Measurements from ENCODE around the gene CCDC28A.

The CCDC28A gene

GRCh38 chr6:138795809-138796603 lies 22.4 kb downstream of the CCDC28A start, which contains the start of gene ECT2L:
TSS of gene ECT2L (plus strand) at chr6:138796087. CDS start at chr6:138813275, 17,188 bp downstream.
- peak; percentile 46 for DNase-seq (ENCODE audit: low spot score)

DNA sequence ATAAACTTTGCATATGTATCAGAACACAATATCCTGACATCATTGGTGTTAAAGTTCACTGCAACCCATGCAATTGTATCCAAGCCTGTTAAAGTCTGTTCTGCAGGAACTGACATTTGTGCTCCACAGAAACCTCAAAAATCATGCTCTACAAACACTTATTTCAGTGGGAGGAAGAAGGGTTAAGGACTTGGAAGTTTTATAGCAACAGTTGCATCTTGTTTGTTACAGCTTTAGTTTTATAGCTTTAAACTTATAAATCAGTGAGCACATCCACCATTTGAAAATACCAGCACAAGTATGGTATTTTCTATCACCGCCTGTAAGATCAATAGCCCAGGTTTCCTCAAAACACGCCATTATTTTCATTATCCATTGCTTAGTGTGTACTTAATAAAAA lies 23.2 kb downstream of the CCDC28A start:
- DNase-seq (ENCODE audit: low spot score) = no peak

DNA sequence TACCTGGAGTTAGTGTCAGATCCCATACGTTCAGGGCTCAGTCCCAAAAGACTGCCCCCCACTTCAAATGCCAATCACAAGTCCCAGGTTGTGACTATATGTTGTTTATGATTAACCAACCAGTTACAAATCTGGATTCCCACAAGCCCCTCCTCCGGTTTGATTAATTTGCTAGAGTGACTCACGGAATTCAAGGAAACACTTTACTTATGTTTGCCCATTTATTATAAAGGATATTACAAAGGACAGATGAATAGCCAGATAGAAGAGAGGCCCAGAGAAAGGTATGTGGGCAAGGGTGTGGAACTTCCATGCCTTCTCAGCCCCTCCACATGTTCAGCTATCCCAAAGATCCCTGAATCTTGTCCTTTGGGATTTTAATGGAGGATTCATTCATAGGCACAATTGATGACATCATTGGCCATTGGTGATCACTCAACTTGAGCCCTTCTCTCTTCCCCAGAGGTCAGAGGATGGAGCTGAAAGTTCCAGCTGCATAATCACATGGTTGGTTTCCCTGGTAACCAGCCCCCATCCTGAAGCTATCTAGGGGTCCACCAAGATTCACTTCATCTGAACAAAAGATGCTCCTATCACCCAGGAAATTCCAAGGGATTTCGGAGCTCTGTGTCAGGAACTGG lies 24.4 kb downstream of the CCDC28A start:
- DNase-seq (ENCODE audit: low spot score) = no peak

DNA sequence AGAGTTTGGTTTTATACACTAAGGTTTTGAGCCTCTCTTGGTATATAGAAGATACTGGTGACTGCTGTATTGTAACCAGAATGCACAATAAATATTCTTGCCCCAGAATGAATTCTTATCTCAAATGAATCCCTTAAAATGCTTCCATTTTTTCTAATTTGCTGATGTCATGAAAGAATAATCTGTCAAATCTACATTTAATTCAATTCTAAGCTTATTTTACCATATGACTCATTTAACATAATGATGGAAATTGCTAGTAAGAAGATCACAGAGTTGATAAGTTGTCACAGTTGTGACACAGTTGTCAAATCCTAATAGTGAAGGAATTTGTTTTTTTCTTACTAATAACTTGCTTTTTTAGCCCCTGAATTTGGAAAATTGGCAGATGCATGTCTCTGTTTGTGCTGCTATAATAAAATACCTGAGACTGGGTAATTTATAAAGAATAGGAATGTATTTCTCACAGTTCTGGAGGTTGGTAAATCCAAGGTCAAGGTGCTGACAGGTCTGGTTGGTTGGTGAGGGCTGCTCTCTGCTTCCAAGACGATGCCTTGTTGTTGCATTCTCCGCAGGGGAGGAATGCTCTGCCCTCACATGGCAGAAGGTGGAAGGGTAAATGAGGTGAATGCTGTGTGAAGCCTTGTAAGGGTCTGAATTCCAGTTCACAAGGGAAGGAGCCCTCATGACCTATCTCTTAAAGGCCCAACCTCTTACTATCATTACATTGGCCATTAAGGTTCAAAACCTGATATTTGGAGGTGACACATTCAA lies 27.0 kb downstream of the CCDC28A start:
- no peak for DNase-seq (ENCODE audit: low spot score)

DNA sequence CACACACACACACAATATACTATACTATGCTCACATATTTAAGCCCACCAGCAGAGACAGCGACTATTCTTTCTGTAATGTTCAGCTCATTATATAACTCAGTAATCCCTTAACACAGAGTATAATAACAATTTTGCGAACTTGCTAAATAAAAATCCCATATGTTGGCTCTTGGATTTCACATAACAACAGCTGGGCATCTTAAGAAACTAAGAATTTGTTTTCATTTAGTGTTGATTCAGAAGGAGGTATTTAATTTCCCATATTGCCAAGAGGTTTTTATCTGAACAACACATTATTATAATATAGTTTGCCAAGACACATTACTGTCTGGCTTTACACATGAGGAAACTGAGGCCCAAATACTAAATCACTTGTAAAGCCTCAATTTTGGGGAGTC lies 29.8 kb downstream of the CCDC28A start:
- DNase-seq (ENCODE audit: low spot score) = no peak

DNA sequence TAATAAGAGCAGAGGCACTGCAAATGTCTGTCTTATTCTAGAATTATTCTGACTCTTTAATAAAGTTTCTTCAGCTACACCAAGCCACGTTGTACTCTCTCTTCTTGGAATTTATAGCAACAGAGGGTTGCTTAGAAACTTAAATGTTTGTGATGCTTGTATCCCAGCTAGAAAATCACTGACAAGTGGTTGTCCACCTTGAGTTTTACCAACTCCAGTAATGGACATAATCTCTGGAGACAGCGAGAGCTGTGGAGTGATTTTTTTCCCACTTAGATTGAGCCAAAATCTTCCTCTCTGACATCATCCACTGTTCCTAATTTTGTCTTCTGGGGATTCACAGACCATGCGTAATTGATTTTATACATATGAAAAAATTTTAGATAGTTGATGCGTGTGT lies 30.3 kb downstream of the CCDC28A start:
- no peak for DNase-seq (ENCODE audit: low spot score)

GRCh38 chr6:138805016-138805765 lies 31.6 kb downstream of the CCDC28A start:
- no peak for DNase-seq (ENCODE audit: low spot score)

DNA sequence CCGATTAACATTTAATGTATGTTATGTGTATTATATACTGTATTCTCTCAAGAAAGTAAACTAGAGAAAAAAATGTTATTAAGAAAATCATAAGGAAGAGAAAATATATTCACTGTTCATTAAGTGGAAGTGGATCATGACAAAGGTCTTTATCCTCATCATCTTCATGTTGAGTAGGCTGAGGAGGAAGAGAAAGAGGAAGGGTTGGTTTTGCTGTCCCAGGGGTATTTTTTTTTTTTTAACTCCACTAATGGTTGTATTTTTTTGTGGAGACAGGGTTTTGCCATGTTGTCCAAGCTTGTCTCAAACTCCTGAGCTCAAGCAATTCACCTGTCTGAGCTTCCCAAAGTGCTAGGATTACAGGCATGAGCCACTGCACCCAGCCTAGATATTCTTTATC lies 33.3 kb downstream of the CCDC28A start:
- DNase-seq (ENCODE audit: low spot score) = no peak

DNA sequence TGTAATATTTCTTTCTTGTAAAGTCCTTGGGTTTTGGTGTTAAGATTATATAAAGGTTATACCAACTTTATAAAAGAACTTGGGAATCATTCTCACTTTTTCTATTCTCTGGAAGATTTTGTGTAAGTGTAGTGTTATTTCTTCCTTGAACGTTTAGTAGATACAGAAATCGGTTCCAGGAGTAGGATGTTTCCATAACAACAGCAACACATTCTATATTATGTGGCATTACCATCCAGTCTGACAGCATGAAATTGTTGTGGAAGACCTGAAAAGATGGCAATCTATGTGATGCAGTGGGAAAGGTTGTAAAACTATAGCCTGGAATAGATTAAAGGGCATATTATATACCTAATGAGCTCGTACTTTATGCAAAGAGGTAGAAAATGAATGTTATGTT lies 36.1 kb downstream of the CCDC28A start:
- DNase-seq (ENCODE audit: low spot score) = no peak

DNA sequence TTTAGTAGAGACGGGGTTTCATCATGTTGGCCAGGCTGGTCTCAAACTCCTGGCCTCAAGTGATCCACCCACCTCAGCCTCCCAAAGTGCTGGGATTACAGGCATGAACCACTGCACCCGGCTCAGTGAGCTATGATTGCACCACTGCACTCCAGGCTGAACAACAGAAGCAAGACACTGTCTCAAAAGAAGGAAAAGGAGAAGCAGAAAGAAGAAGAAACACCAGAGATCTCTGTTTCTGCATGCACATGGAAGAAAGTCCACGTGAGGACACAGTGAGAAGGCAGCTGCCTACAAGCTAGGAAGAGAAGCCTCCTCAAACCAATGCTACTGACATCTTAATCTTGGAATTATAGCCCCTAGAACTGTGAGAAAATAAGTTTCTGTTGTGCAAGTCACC lies 38.3 kb downstream of the CCDC28A start:
- no peak for DNase-seq (ENCODE audit: low spot score)

DNA sequence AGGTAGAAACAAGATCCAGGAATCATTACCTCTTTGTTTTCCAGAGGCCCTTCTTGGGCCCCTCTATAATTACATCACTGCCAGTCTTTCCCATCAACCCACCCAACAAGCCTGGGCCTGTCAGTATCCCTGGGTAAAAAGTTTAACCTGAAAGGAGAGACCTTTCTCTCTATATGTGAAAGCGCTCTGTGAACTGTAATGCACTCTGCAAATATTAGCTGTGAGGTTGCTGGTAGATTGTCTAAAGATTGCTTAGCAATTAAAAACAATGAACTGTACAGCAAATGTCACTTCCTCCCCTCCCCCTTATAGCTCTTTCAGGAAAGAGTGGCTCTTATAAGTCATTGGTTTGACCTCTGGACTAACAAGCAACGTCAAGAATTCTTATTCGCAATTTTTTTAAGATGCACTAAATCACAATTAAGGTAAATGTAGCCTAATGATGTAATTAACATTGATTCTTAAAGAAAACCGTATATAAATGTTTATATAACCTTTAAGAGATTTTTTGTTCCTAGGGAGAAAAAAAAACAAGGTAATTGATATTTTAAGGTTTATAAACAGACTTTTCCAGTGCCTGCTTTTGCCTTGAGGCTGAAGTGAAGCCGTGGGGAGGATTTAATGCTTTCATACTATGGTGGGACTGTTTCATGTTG lies 40.7 kb downstream of the CCDC28A start:
- no peak for DNase-seq (ENCODE audit: low spot score)

DNA sequence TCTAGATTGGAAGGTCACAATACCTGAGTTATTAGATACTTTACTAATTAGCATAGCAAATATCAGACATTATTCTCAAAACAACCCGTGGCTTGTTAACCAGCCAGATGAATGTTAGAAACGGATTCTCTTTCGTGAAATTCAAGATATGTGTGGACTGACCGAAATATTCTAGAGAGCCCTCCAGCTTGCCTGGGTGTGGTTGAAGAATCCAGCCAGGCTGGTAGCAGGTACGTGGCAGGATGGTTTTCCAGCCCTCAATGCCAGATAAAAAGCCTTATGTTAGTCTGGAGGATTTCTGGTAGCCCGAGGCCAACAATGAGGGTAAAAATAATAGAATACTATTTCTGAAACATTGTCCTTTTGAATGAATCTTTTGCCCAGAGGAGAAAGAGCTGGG lies 41.7 kb downstream of the CCDC28A start:
- no peak for DNase-seq (ENCODE audit: low spot score)

GRCh38 chr6:138815797-138816528 lies 42.4 kb downstream of the CCDC28A start:
- DNase-seq (ENCODE audit: low spot score) = peak; percentile 64

- no peak for DNase-seq (ENCODE audit: low spot score)
Observed at GRCh38 chr6:138817799-138818198, 44.2 kb downstream of the CCDC28A start.

DNA sequence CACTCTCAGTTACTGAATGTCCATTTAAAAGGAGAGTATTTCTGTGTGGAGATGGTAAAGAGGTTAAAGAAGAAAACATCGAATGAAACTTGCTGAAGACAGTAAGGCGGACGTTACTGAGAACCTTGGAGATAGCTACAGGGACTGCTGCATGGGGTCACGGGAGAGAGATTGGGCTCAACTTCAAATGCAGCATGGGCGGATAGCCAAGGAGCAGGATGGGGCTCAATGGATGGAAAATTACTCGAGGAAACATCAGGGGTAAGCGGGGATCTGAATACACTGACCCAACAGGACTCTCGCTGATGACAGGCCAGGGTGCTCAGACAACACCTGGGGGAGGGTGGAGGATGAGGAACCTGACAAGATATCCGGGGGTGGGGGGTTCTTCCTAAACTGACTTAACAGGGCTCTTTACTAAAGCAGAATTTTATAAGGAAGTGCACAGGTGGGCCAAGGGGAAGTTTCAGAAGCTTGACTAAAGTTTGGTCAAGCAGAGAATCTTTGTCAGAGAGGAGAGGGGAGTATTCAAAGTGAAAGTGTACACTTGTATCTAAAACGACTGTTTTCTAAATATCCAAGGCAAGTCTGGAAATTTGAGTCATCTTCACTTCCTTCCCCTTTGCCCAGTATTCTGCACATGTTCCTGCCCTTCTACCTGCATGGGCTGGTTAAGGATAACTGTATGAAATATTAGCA lies 45.1 kb downstream of the CCDC28A start:
- no peak for DNase-seq (ENCODE audit: low spot score)

GRCh38 chr6:138821519-138821918 lies 48.0 kb downstream of the CCDC28A start:
- no peak for DNase-seq (ENCODE audit: low spot score)

DNA sequence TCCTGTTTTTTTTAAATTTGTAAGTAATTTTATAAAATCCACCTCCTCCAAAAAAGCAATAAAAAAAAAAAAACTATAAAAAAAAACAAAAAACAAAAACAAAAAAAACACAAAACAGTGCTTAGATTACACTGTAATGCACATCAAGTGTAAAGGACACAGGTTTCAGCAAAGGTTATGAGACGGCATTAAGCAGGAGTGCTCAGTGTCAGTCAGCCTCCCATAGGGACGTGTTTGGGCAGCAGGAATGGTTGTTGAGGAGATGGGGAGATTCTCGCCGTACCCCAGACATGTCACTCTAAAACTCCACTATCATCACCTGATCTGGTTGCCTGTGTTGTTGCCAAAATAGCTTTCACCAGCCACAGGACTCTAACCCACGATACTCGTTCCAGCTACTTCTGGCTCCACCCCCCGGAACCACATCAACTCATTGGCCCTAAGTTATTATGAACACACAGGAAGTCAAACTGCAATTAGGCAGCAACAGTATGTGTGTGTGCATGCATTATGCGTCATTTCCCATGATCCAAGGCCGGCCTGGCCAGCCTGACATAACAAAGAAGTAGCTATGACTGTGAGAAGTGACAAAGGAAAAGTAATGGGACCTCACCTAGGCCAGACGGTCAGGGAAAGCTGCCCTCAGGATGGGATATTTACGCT lies 51.0 kb downstream of the CCDC28A start:
- DNase-seq (ENCODE audit: low spot score) = peak; percentile 35

GRCh38 chr6:138830248-138830647 lies 56.7 kb downstream of the CCDC28A start:
- DNase-seq (ENCODE audit: low spot score) = no peak

GRCh38 chr6:138832182-138832581 lies 58.6 kb downstream of the CCDC28A start:
- DNase-seq (ENCODE audit: low spot score) = no peak

Measured in SW480 (cell line).